ENCODE measurements around the gene PIK3IP1.

Gene PIK3IP1

GRCh38 chr22:31327806-31328543 lies 35.7 kb upstream of the PIK3IP1 start:
- TF ChIP-seq CTCF (conservative IDR thresholded peaks at IDR 0.05), result no peak
- no peak overlapping the region for H3K27ac ChIP-seq

GRCh38 chr22:31326877-31327276 lies 34.6 kb upstream of the PIK3IP1 start:
- no peak for TF ChIP-seq CTCF (conservative IDR thresholded peaks at IDR 0.05)
- H3K27ac ChIP-seq, result no peak overlapping the region

- TF ChIP-seq CTCF (conservative IDR thresholded peaks at IDR 0.05), result no peak
These were observed 31.6 kb upstream of the PIK3IP1 start for GRCh38 chr22:31323578-31324550.

DNA sequence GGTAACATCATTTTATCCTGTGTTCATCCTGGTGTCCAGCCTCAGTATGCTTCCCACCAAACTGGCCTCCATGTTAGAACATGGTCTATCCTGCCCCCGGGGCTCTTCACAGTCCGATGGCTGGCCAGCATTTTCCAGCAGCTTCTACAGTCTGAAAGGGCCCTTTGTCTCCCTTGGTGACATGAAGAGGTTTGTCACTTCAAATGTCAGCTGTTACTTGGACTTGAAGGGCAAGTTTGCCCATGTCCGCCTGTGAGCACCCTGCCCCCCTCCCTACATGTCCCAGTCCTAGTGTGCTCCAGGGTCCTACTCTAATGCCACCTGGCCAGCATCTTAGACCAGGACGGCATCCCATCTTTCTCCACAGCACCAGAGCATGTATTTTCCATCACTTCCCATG lies 29.1 kb upstream of the PIK3IP1 start:
- no peak overlapping the region for H3K27ac ChIP-seq

More at GRCh38 chr22:31323578-31324550, 31.6 kb upstream of the PIK3IP1 start:
- H3K27ac ChIP-seq, result no peak overlapping the region

GRCh38 chr22:31314220-31314619 lies 21.9 kb upstream of the PIK3IP1 start:
- peak overlapping the region; percentile 88 for H3K27ac ChIP-seq

More for the DNA sequence above, 29.1 kb upstream of the PIK3IP1 start:
- no peak for TF ChIP-seq CTCF (conservative IDR thresholded peaks at IDR 0.05)

DNA sequence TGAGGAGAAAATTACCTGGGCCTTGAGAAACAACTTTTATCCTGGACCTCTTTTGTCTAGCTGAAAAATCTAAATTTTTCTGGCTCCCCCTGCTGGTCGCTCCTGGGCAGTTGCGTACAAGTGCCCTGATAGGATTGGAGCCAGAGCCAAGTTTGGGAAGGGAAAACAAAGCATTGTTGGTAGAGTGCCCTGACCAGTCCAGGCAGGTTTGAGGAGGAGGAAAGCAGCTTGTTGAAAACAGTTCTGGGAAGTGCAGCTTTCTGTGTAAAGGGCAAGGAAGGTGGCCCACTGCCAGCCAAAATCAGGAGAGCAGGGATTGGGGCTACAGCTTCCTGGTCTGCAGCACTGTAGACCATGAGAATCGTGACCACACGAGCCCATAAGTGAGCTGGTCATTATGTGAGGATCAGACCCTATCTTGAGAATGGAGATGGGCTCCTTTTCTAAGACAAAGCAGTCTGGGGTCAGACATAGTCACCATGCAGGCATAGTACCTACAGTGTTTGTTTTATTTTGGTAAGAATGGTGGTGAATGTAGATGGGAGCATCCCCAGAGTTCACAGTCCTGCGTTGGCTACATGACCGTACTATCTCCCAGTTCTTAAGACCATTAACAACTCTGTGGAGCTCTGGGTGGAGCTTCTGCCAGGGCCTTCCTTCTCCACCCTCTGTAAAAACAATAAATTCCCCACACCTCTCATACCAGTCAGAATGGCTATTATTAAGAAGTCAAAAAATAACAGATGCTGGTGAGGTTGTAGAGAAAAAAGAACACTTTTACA lies 21.3 kb upstream of the PIK3IP1 start:
- TF ChIP-seq CTCF (conservative IDR thresholded peaks at IDR 0.05), result peak; percentile 93
- peak overlapping the region; percentile 88 for H3K27ac ChIP-seq

GRCh38 chr22:31308181-31308580 lies 15.9 kb upstream of the PIK3IP1 start:
- TF ChIP-seq CTCF (conservative IDR thresholded peaks at IDR 0.05), result no peak
- no peak overlapping the region for H3K27ac ChIP-seq

Data from VCaP (cell line).